Measurements from ENCODE around the gene RPS6KA4.

The RPS6KA4 gene

DNA sequence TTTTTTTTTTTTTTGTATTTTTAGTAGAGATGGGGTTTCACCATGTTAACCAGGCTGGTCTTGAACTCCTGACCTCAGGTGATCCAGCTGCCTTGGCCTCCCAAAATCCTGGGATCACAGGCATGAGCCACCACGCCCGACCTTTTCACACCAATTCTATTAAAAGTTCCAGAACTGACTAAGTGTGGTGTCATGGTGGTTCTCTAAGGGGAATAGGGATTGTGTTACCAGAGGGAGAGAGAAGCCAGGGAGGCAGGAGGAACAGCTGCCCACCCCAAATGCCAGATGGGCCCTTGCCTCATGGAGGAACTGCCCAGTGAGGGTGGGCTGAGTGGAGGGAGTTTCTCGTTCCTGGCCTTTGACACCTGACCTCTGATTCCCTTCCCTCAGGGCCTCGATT is 5.9 kb downstream of the RPS6KA4 start:
- no peaks in the 10 kb centered on the region for H3K27me3 ChIP-seq (replicated peaks; ENCODE audit: control insufficient read depth, insufficient read depth, low read length, poor library complexity, severe bottlenecking)

GRCh38 chr11:64366751-64367150 is 7.8 kb downstream of the RPS6KA4 start:
- no peak for DNase-seq
- H3K27ac ChIP-seq (ENCODE audit: insufficient read depth, low read length, poor library complexity, severe bottlenecking): no peak overlapping the region

More for the DNA sequence above, 5.9 kb downstream of the RPS6KA4 start:
- H3K36me3 ChIP-seq (ENCODE audit: control insufficient read depth, insufficient read depth, low read length): peaks cover 62% of the 10 kb centered on the region
- peaks cover 7% of the 10 kb centered on the region for H3K4me1 ChIP-seq (ENCODE audit: control insufficient read depth, insufficient read depth, low read length, poor library complexity, severe bottlenecking)
- no peaks in the 10 kb centered on the region for H3K9me3 ChIP-seq (ENCODE audit: control insufficient read depth, low read length)
- no peak overlapping the region for H3K27ac ChIP-seq (ENCODE audit: insufficient read depth, low read length, poor library complexity, severe bottlenecking)
- no peak overlapping the region for H3K4me3 ChIP-seq (ENCODE audit: insufficient read depth, low read depth, low read length, poor library complexity, severe bottlenecking)
- DNase-seq: no peak

GRCh38 chr11:64367931-64368672 is 9.1 kb downstream of the RPS6KA4 start:
- Histone ChIP-seq H3K36me3 (ENCODE audit: control insufficient read depth, insufficient read depth, low read length) (peaks cover 51% of the 10 kb centered on the region), H3K4me3 (ENCODE audit: insufficient read depth, low read depth, low read length, poor library complexity, severe bottlenecking) (no peak overlapping the region), H3K9me3 (ENCODE audit: control insufficient read depth, low read length) (no peaks in the 10 kb centered on the region), H3K27ac (ENCODE audit: insufficient read depth, low read length, poor library complexity, severe bottlenecking) (no peak overlapping the region), H3K27me3 (replicated peaks; ENCODE audit: control insufficient read depth, insufficient read depth, low read length, poor library complexity, severe bottlenecking) (no peaks in the 10 kb centered on the region), H3K4me1 (ENCODE audit: control insufficient read depth, insufficient read depth, low read length, poor library complexity, severe bottlenecking) (no peaks in the 10 kb centered on the region)
- no peak for DNase-seq

More at GRCh38 chr11:64366751-64367150, 7.8 kb downstream of the RPS6KA4 start:
- H3K36me3 ChIP-seq (ENCODE audit: control insufficient read depth, insufficient read depth, low read length): peaks cover 63% of the 10 kb centered on the region
- H3K4me3 ChIP-seq (ENCODE audit: insufficient read depth, low read depth, low read length, poor library complexity, severe bottlenecking): no peak overlapping the region
- no peaks in the 10 kb centered on the region for H3K9me3 ChIP-seq (ENCODE audit: control insufficient read depth, low read length)
- H3K4me1 ChIP-seq (ENCODE audit: control insufficient read depth, insufficient read depth, low read length, poor library complexity, severe bottlenecking): no peaks in the 10 kb centered on the region
- no peaks in the 10 kb centered on the region for H3K27me3 ChIP-seq (replicated peaks; ENCODE audit: control insufficient read depth, insufficient read depth, low read length, poor library complexity, severe bottlenecking)

- Histone ChIP-seq H3K4me3 (ENCODE audit: insufficient read depth, low read depth, low read length, poor library complexity, severe bottlenecking) (no peak overlapping the region), H3K36me3 (ENCODE audit: control insufficient read depth, insufficient read depth, low read length) (peaks cover 46% of the 10 kb centered on the region), H3K9me3 (ENCODE audit: control insufficient read depth, low read length) (no peaks in the 10 kb centered on the region), H3K27ac (ENCODE audit: insufficient read depth, low read length, poor library complexity, severe bottlenecking) (no peak overlapping the region), H3K27me3 (replicated peaks; ENCODE audit: control insufficient read depth, insufficient read depth, low read length, poor library complexity, severe bottlenecking) (no peaks in the 10 kb centered on the region), H3K4me1 (ENCODE audit: control insufficient read depth, insufficient read depth, low read length, poor library complexity, severe bottlenecking) (no peaks in the 10 kb centered on the region)
- DNase-seq: no peak
These were observed 9.7 kb downstream of the RPS6KA4 start for GRCh38 chr11:64368673-64369074.

GRCh38 chr11:64369440-64370421 is 10.8 kb downstream of the RPS6KA4 start:
- H3K4me1 ChIP-seq (ENCODE audit: control insufficient read depth, insufficient read depth, low read length, poor library complexity, severe bottlenecking): no peaks in the 10 kb centered on the region
- DNase-seq: no peak
- H3K27ac ChIP-seq (ENCODE audit: insufficient read depth, low read length, poor library complexity, severe bottlenecking): no peak overlapping the region
- no peak overlapping the region for H3K4me3 ChIP-seq (ENCODE audit: insufficient read depth, low read depth, low read length, poor library complexity, severe bottlenecking)
- H3K9me3 ChIP-seq (ENCODE audit: control insufficient read depth, low read length): no peaks in the 10 kb centered on the region
- no peaks in the 10 kb centered on the region for H3K27me3 ChIP-seq (replicated peaks; ENCODE audit: control insufficient read depth, insufficient read depth, low read length, poor library complexity, severe bottlenecking)
- peaks cover 39% of the 10 kb centered on the region for H3K36me3 ChIP-seq (ENCODE audit: control insufficient read depth, insufficient read depth, low read length)

- Histone ChIP-seq H3K27ac (ENCODE audit: insufficient read depth, low read length, poor library complexity, severe bottlenecking) (no peak overlapping the region), H3K36me3 (ENCODE audit: control insufficient read depth, insufficient read depth, low read length) (peaks cover 29% of the 10 kb centered on the region), H3K27me3 (replicated peaks; ENCODE audit: control insufficient read depth, insufficient read depth, low read length, poor library complexity, severe bottlenecking) (no peaks in the 10 kb centered on the region), H3K4me3 (ENCODE audit: insufficient read depth, low read depth, low read length, poor library complexity, severe bottlenecking) (no peak overlapping the region), H3K9me3 (ENCODE audit: control insufficient read depth, low read length) (no peaks in the 10 kb centered on the region), H3K4me1 (ENCODE audit: control insufficient read depth, insufficient read depth, low read length, poor library complexity, severe bottlenecking) (no peaks in the 10 kb centered on the region)
- no peak for DNase-seq
These were observed 12.2 kb downstream of the RPS6KA4 start for GRCh38 chr11:64371201-64371600.

DNA sequence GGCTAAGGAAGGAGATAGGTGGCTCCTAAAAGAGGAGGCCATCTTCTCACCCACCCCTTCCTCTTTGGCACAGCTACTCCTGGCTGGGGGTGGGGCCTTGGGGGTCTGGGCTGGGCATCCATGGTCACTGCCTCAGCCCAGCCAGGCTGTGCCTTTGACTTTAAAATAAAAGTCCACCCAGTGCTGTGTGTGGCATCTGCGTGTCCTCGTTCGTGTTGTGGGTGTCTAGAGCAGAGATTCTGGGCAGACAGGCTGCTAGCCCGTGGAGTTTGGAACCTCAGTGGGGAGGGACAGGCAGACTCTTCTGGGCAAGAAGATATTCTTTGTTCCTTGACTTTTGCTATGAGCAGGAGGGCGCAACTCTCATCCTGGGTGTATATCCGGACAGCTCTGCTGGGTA is 13.1 kb downstream of the RPS6KA4 start:
- no peak overlapping the region for H3K4me3 ChIP-seq (ENCODE audit: insufficient read depth, low read depth, low read length, poor library complexity, severe bottlenecking)
- DNase-seq: no peak
- H3K36me3 ChIP-seq (ENCODE audit: control insufficient read depth, insufficient read depth, low read length): peaks cover 29% of the 10 kb centered on the region
- H3K27ac ChIP-seq (ENCODE audit: insufficient read depth, low read length, poor library complexity, severe bottlenecking): no peak overlapping the region
- H3K27me3 ChIP-seq (replicated peaks; ENCODE audit: control insufficient read depth, insufficient read depth, low read length, poor library complexity, severe bottlenecking): no peaks in the 10 kb centered on the region
- no peaks in the 10 kb centered on the region for H3K4me1 ChIP-seq (ENCODE audit: control insufficient read depth, insufficient read depth, low read length, poor library complexity, severe bottlenecking)
- H3K9me3 ChIP-seq (ENCODE audit: control insufficient read depth, low read length): no peaks in the 10 kb centered on the region

DNA sequence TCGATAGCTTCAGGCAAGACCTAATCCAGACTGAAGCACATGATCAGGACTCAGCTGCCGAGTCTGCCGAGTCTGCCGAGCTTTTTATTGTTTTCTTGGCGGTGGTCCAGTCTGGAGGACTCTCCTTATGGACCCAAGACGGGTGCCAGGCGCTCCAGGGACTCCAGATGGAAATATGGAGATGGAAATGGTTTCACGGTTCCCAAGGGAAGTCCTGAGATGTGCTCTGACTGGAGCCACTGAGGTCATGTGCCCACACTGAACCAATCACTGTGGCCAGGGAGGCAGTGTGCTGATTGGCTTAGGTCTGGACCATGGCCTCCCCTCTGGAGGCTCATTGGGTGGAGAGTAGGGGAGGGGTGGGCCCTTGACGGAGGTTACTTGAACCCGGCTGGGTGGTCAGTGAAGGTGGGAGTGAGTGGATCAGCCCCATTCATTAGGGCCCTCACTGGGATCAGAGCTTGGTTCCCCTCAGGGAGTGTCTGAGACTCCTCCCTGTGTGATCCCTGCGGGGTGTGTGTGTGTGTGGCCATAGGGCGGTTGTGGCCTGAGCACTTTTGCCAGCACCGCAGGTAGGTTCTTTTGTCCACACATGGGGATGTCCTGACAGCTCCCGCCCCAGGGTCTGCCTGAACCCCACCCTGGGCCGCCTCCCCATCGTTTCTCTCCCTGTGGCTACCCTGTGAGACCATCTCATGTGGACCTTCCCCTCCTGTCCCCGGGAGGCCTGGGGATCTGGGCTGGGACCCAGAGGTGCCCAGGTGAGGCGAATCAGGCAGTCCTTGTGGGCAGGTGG is 14.0 kb downstream of the RPS6KA4 start:
- H3K4me3 ChIP-seq (ENCODE audit: insufficient read depth, low read depth, low read length, poor library complexity, severe bottlenecking): no peak overlapping the region
- H3K4me1 ChIP-seq (ENCODE audit: control insufficient read depth, insufficient read depth, low read length, poor library complexity, severe bottlenecking): no peaks in the 10 kb centered on the region
- H3K27me3 ChIP-seq (replicated peaks; ENCODE audit: control insufficient read depth, insufficient read depth, low read length, poor library complexity, severe bottlenecking): no peaks in the 10 kb centered on the region
- DNase-seq: no peak
- H3K27ac ChIP-seq (ENCODE audit: insufficient read depth, low read length, poor library complexity, severe bottlenecking): no peak overlapping the region
- no peaks in the 10 kb centered on the region for H3K9me3 ChIP-seq (ENCODE audit: control insufficient read depth, low read length)
- peaks cover 22% of the 10 kb centered on the region for H3K36me3 ChIP-seq (ENCODE audit: control insufficient read depth, insufficient read depth, low read length)

DNA sequence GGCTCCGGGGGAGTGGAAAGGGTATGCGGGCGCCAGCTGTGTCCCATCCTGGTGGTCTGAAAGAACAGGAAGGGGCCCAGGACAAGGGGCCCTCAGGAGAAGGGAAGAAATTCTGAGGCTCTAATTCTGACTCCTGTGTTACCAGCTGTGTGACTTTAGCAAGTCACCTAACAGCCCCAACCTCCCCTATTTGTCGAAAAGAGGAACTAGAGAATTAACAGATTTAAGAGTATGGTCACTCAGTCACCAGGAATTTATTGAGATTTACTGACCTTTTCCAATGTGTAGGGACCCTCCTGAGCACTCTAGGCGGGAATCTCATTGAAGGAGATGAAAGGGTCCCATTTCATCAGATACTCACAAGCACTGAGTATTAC is 14.6 kb downstream of the RPS6KA4 start:
- Histone ChIP-seq H3K27me3 (replicated peaks; ENCODE audit: control insufficient read depth, insufficient read depth, low read length, poor library complexity, severe bottlenecking) (no peaks in the 10 kb centered on the region), H3K9me3 (ENCODE audit: control insufficient read depth, low read length) (no peaks in the 10 kb centered on the region), H3K4me3 (ENCODE audit: insufficient read depth, low read depth, low read length, poor library complexity, severe bottlenecking) (no peak overlapping the region), H3K36me3 (ENCODE audit: control insufficient read depth, insufficient read depth, low read length) (peaks cover 20% of the 10 kb centered on the region), H3K4me1 (ENCODE audit: control insufficient read depth, insufficient read depth, low read length, poor library complexity, severe bottlenecking) (no peaks in the 10 kb centered on the region), H3K27ac (ENCODE audit: insufficient read depth, low read length, poor library complexity, severe bottlenecking) (no peak overlapping the region)
- no peak for DNase-seq
